K562 (cell line): ENCODE data around the gene FBXL13. TPM values are rescaled to one million over a fixed set of nuclear protein-coding genes. Genes with fewer than 3 reads are reported as not detected.

ENCODE experiments used
- ATAC-seq: fragments of 200-7000 bp; cut with Tn5 transposase; 3 replicates; pipeline ENCODE4 v1.9.1; 2020; ENCODE audit warnings: moderate library complexity
- BruUV-seq: library from RNA; stranded (reverse); fragments of 400-500 nt; replicated peaks from 2 replicates; lab custom pipeline; 2021; lab: Mats Ljungman, UMichigan
- CTCF ChIA-PET: fragments of 300-600 bp; formaldehyde crosslinking; extraction: SDS; loops from one replicate; lab custom pipeline; 2021; ENCODE audit warnings: low intra/inter-chr PET ratio; lab: Yijun Ruan, JAX
- POLR2A ChIA-PET: fragments of 300-600, 350-650 bp; sonication (Branson Sonifier 250); formaldehyde crosslinking; extraction: SDS; loops from one replicate; lab custom pipeline; 2021; ENCODE audit warnings: antibody characterized with exemption, inconsistent platforms; lab: Yijun Ruan, JAX
- DNase-seq, 4 experiments: peaks; one replicate each; pipeline versions ENCODE4 v3.0.0 to v3.0.0-alpha.2; 2011 to 2018; ENCODE audit warnings: low spot score in 3 of 4, mixed read lengths in 3 of 4; ENCODE audit errors: extremely low read depth in 1 of 4
- FAIRE-seq: peaks from 2 replicates; lab custom pipeline; 2011; peaks lifted over from hg19 to GRCh38; lab: Jason Lieb, UNC
- H2AFZ ChIP-seq: 2 replicates; pipeline ENCODE4 v1.6.0; 2011; ENCODE audit warnings: low read depth, low read length, control low read depth, inconsistent platforms
- H3K27ac ChIP-seq: fragments of 200-600 bp; 3 replicates; pipeline ENCODE4 v1.8.0; 2011; ENCODE audit warnings: low read depth, mild to moderate bottlenecking, control low read depth, inconsistent platforms, low read length, moderate library complexity, mixed read lengths; ENCODE audit errors: extremely low read depth
- H3K27me3 ChIP-seq, 2 experiments: fragments of 300-600 bp in 1 of 2; 2 replicates in 1 of 2; 3 replicates in 1 of 2; pipeline versions ENCODE4 v1.6.0 to v1.8.0; 2011; ENCODE audit warnings: inconsistent platforms in 2 of 2, low read length in 2 of 2, mild to moderate bottlenecking in 1 of 2, mixed read lengths in 1 of 2, moderate library complexity in 1 of 2; ENCODE audit not compliant: control insufficient read depth in 2 of 2, insufficient read depth in 2 of 2
- H3K36me3 ChIP-seq: fragments of 300-600 bp; 3 replicates; pipeline ENCODE4 v1.8.0; 2011; ENCODE audit warnings: mild to moderate bottlenecking, low read length, inconsistent platforms; ENCODE audit not compliant: control insufficient read depth, insufficient read depth
- H3K4me1 ChIP-seq, 2 experiments: fragments of 200-600 bp in 1 of 2; replicated peaks in 1 of 2; 2 replicates in 1 of 2; 3 replicates in 1 of 2; pipeline versions ENCODE4 v1.5.1 to v1.8.0; 2011; ENCODE audit warnings: inconsistent platforms in 2 of 2, low read length in 2 of 2, mild to moderate bottlenecking in 1 of 2, mixed read lengths in 1 of 2, moderate library complexity in 1 of 2; ENCODE audit not compliant: control insufficient read depth in 2 of 2, insufficient read depth in 2 of 2
- H3K4me2 ChIP-seq: 2 replicates; pipeline ENCODE4 v1.6.1; 2011; ENCODE audit warnings: low read length, control low read depth, inconsistent platforms, mixed read lengths; ENCODE audit not compliant: insufficient read depth
- H3K4me3 ChIP-seq: fragments of 200-600 bp; sonication (generic), shearing (Covaris generic); 2 replicates; pipeline ENCODE4 v1.5.1; 2016; ENCODE audit warnings: control low read depth, inconsistent platforms
- H3K79me2 ChIP-seq: fragments of 200-600 bp; 3 replicates; pipeline ENCODE4 v1.8.0; 2011; ENCODE audit warnings: low read length, inconsistent platforms; ENCODE audit not compliant: control insufficient read depth, insufficient read depth
- H3K9ac ChIP-seq, 2 experiments: 2 replicates each; pipeline versions ENCODE4 v1.6.0 to v1.6.1; 2011; ENCODE audit warnings: low read depth in 2 of 2, low read length in 2 of 2, control low read depth in 1 of 2, inconsistent platforms in 1 of 2, mild to moderate bottlenecking in 1 of 2, mixed read lengths in 1 of 2; ENCODE audit not compliant: insufficient read depth in 1 of 2
- H3K9me1 ChIP-seq: one replicate; pipeline ENCODE4 v1.6.0; 2011; ENCODE audit warnings: inconsistent platforms, mild to moderate bottlenecking, low read length, moderate library complexity; ENCODE audit not compliant: control insufficient read depth, insufficient read depth
- H3K9me3 ChIP-seq: replicated peaks from 2 replicates; pipeline ENCODE4 v1.5.1; 2011; ENCODE audit warnings: low read depth, low read length, inconsistent platforms; ENCODE audit not compliant: control insufficient read depth, insufficient read depth
- H4K20me1 ChIP-seq: replicated peaks from 2 replicates; pipeline ENCODE4 v1.6.1; 2011; ENCODE audit warnings: low read length, inconsistent platforms, mixed read lengths; ENCODE audit not compliant: control insufficient read depth, insufficient read depth
- ATF3 ChIP-seq, 2 experiments: fragments of 450-650 bp in 1 of 2; sonication (generic) in 1 of 2; formaldehyde crosslinking in 1 of 2; IDR thresholded peaks in 1 of 2; conservative IDR thresholded peaks in 1 of 2; 2 replicates each; pipeline versions ENCODE4 v1.6.1 to v1.8.1; 2016 to 2023; ENCODE audit warnings: mild to moderate bottlenecking in 2 of 2, moderate library complexity in 2 of 2, inconsistent platforms in 1 of 2, missing genetic modification reagents in 1 of 2
- CUX1 ChIP-seq: fragments of 200-800 bp; sonication (Bioruptor generic); IDR thresholded peaks from 2 replicates; pipeline ENCODE4 v1.6.1; 2016; ENCODE audit warnings: missing genetic modification characterization, missing compliant biosample characterization
- FOXJ2 ChIP-seq: fragments of 200-800 bp; sonication (Bioruptor generic); IDR thresholded peaks from 2 replicates; pipeline ENCODE4 v1.6.1; 2016; ENCODE audit warnings: missing genetic modification characterization, missing compliant biosample characterization
- MEF2D ChIP-seq: conservative IDR thresholded peaks from 2 replicates; pipeline ENCODE4 v1.6.1; 2016; ENCODE audit warnings: low read depth, missing genetic modification characterization, missing compliant biosample characterization
- MYBL2 ChIP-seq, 2 experiments: fragments of 450-650 bp in 1 of 2; sonication (generic) in 1 of 2; formaldehyde crosslinking in 1 of 2; IDR thresholded peaks; 2 replicates each; pipeline versions ENCODE4 v1.6.1 to v1.8.1; 2017 to 2022; ENCODE audit warnings: borderline replicate concordance in 1 of 2, inconsistent platforms in 1 of 2, low read depth in 1 of 2, mild to moderate bottlenecking in 1 of 2, missing genetic modification reagents in 1 of 2, moderate library complexity in 1 of 2
- POLR2H ChIP-seq: IDR thresholded peaks from 2 replicates; pipeline ENCODE4 v1.6.1; 2016; ENCODE audit warnings: missing genetic modification characterization, low read depth, mild to moderate bottlenecking, control low read depth, missing compliant biosample characterization, moderate library complexity
- SUPT5H ChIP-seq: fragments of 450-650 bp; IDR thresholded peaks from 2 replicates; pipeline ENCODE4 v1.6.1; 2016
- ZNF316 ChIP-seq: fragments of 450-650 bp; IDR thresholded peaks from 2 replicates; pipeline ENCODE4 v1.6.1; 2016
- ZNF586 ChIP-seq: fragments of 450-650 bp; formaldehyde crosslinking; conservative IDR thresholded peaks from 2 replicates; pipeline ENCODE4 v1.4.0; 2020; ENCODE audit warnings: mild to moderate bottlenecking, moderate library complexity
- WGBS: fragments of 100-300 bp; shearing (Covaris generic); methylation state at CpG from one replicate; pipeline ENCODE4 v1.1.6; 2016; ENCODE audit warnings: low coverage, mixed read lengths; ENCODE audit not compliant: insufficient coverage; ENCODE audit errors: missing lambda C conversion rate; 5-methylcytosine and 5-hydroxymethylcytosine counted together
- in situ Hi-C: fragments of 300-500 bp; cut with MboI; formaldehyde crosslinking; loops from 4 replicates; pipeline ENCODE4 v1.15.0; 2018; ENCODE audit warnings: inconsistent platforms, mixed read lengths
- intact Hi-C: fragments of 100-400 bp; cut with micrococcal nuclease; formaldehyde crosslinking; loops from 2 replicates; pipeline ENCODE4 v1.14.2; 2022
- polyA plus RNA-seq, 8 experiments: library from polyadenylated mRNA; depleted of rRNA in 4 of 8; stranded (reverse) in 5 of 8; unstranded in 3 of 8; fragments of >200 nt; fragmentation: Nextera tagmentation in 2 of 8; fragmentation: Illumina TruSeq in 1 of 8; extraction: Ambion mirVana in 2 of 8; extraction: Trizol in 1 of 8; gene quantifications; 2 replicates each; pipeline versions ENCODE4 v1.2.1 to v1.2.3, GENCODE V29; 2011 to 2014; ENCODE audit warnings: inconsistent platforms in 1 of 8, missing spikeins in 1 of 8
- total RNA-seq, 7 experiments: library from RNA; depleted of rRNA in 6 of 7; stranded (reverse); fragments of >200 nt in 6 of 7; fragmentation: Illumina TruSeq in 2 of 7; extraction: Trizol in 2 of 7; gene quantifications; 2 replicates each; pipeline versions ENCODE4 v1.2.1 to v1.2.3, GENCODE V29; 2011 to 2021; ENCODE audit warnings: low replicate concordance in 1 of 7

Gene FBXL13
- total and polyA plus RNA-seq, 9 of the 15 experiments (the other 6 are each of a cell fraction or from before 2014, with no cell fraction given), result 16.3 to 55.0 (median 25.4) TPM

- BruUV-seq, result no TSS peak
- Histone ChIP-seq H4K20me1 (no peaks in the 10 kb centered on the region), H2AFZ (no peak overlapping the region), H3K27me3 (no peaks in the 10 kb centered on the region), H3K4me1 (peaks cover 0 to 10% of the 10 kb centered on the region in 2 experiments; a peak in 2 of 5 replicates), H3K79me2 (no peaks in the 10 kb centered on the region), H3K36me3 (peaks cover 25% of the 10 kb centered on the region; the same call in 2 of the 3 replicates), H3K9me3 (no peaks in the 10 kb centered on the region), H3K27ac (no peak overlapping the region), H3K9ac (no peak overlapping the region), H3K4me3 (no peak overlapping the region), H3K9me1 (no peaks in the 10 kb centered on the region), H3K4me2 (no peak overlapping the region)
- POLR2A ChIA-PET, result no interaction called here
- no peak for DNase-seq
- in situ Hi-C loops (no loop called here), intact Hi-C loops (no loop called here)
- ATAC-seq, result no peak
- FAIRE-seq, result no peak
- no peak for TF ChIP-seq MEF2D
- TF ChIP-seq ATF3 (IDR thresholded peaks at IDR 0.05), result 0 out of 2 replicates have a peak, but pooled peaks have one; percentile 6
- no peak for TF ChIP-seq ATF3 (CRISPR knock-in tag; conservative IDR thresholded peaks at IDR 0.05)
- 0 out of 2 replicates have a peak, but pooled peaks have one; percentile 2 for TF ChIP-seq POLR2H
- CTCF ChIA-PET, result no interaction called here
Measured at GRCh38 chr7:102896585-102896984, 178.0 kb downstream of the FBXL13 start.

GRCh38 chr7:102895602-102896001 is 179.0 kb downstream of the FBXL13 start:
- H3K4me2 ChIP-seq, result no peak overlapping the region
- WGBS, result 47% methylated on average over 3 of the region's 3 CpGs
- H4K20me1 ChIP-seq, result no peaks in the 10 kb centered on the region
- H3K27ac ChIP-seq, result no peak overlapping the region
- H3K36me3 ChIP-seq, result peaks cover 22% of the 10 kb centered on the region; the same call in 2 of the 3 replicates
- ChIA-PET CTCF (no interaction called here), POLR2A (interaction anchor here (1.4 kb wide), 1 partner anchor 179 kb away, joined by 5 read pairs; the partner anchor contains the start of genes ARMC10 and FBXL13)
- no peak overlapping the region for H3K9ac ChIP-seq
- H3K27me3 ChIP-seq, result no peaks in the 10 kb centered on the region
- intact Hi-C loops, result no loop called here
- FAIRE-seq (no peak), DNase-seq (no peak), ATAC-seq (no peak)
- no peaks in the 10 kb centered on the region for H3K9me1 ChIP-seq
- no TSS peak for BruUV-seq
- H3K4me3 ChIP-seq, result no peak overlapping the region
- no peaks in the 10 kb centered on the region for H3K79me2 ChIP-seq
- no peaks in the 10 kb centered on the region for H3K9me3 ChIP-seq
- peaks cover 0 to 20% of the 10 kb centered on the region in 2 experiments; a peak in 3 of 5 replicates for H3K4me1 ChIP-seq
- in situ Hi-C loops, result no loop called here
- H2AFZ ChIP-seq, result no peak overlapping the region
- TF ChIP-seq ZNF316 (no peak), SUPT5H (no peak), FOXJ2 (tag) (no peak), MYBL2 (IDR thresholded peaks at IDR 0.05; ENCODE audit: low read depth) (no peak), MYBL2 (CRISPR knock-in tag; IDR thresholded peaks at IDR 0.05; ENCODE audit: borderline replicate concordance) (no peak), ZNF586 (no peak), CUX1 (no peak)
